ENCODE measurements around the gene TIGD3. TPM values are rescaled to one million over a fixed set of nuclear protein-coding genes. Genes with fewer than 3 reads are reported as not detected.

Gene TIGD3
- 0.32 and 0.33 TPM in 2 replicates for total RNA-seq

GRCh38 chr11:65354265-65355012 lies at the start of gene TIGD3:
Gene TIGD3 (plus strand): TSS chr11:65354751. CDS start chr11:65355809, 1,058 bp downstream.
- DNase-seq (ENCODE audit: low read depth, low spot score), result peak; percentile 75

- no peak for DNase-seq (ENCODE audit: low read depth, low spot score)
Measured at GRCh38 chr11:65305501-65306268, 48.9 kb upstream of the TIGD3 start.

- no peak for DNase-seq (ENCODE audit: low read depth, low spot score)
Measured at GRCh38 chr11:65307298-65308229, 47.0 kb upstream of the TIGD3 start.

GRCh38 chr11:65308281-65308891 lies 46.2 kb upstream of the TIGD3 start:
- DNase-seq (ENCODE audit: low read depth, low spot score), result no peak

- DNase-seq (ENCODE audit: low read depth, low spot score), result no peak
Measured at GRCh38 chr11:65309006-65309405, 45.5 kb upstream of the TIGD3 start.

GRCh38 chr11:65310215-65310614 lies 44.3 kb upstream of the TIGD3 start:
- DNase-seq (ENCODE audit: low read depth, low spot score), result no peak

- DNase-seq (ENCODE audit: low read depth, low spot score), result no peak
Measured at GRCh38 chr11:65310736-65311135, 43.8 kb upstream of the TIGD3 start.

GRCh38 chr11:65311170-65311678 lies 43.3 kb upstream of the TIGD3 start:
- DNase-seq (ENCODE audit: low read depth, low spot score), result no peak

GRCh38 chr11:65314501-65315203 lies 39.9 kb upstream of the TIGD3 start, which contains the start of gene CDC42EP2:
Gene CDC42EP2 (plus strand): TSS chr11:65314866. CDS start chr11:65320899, 6,033 bp downstream.
- DNase-seq (ENCODE audit: low read depth, low spot score), result no peak

GRCh38 chr11:65315204-65315865 lies 39.2 kb upstream of the TIGD3 start:
- DNase-seq (ENCODE audit: low read depth, low spot score), result no peak

GRCh38 chr11:65315866-65316226 lies 38.7 kb upstream of the TIGD3 start:
- DNase-seq (ENCODE audit: low read depth, low spot score), result no peak

GRCh38 chr11:65316227-65317024 lies 38.1 kb upstream of the TIGD3 start:
- no peak for DNase-seq (ENCODE audit: low read depth, low spot score)

- peak; percentile 73 for DNase-seq (ENCODE audit: low read depth, low spot score)
Measured at GRCh38 chr11:65317025-65317786, 37.3 kb upstream of the TIGD3 start.

GRCh38 chr11:65320386-65321075 lies 34.0 kb upstream of the TIGD3 start:
- no peak for DNase-seq (ENCODE audit: low read depth, low spot score)

GRCh38 chr11:65321076-65321475 lies 33.5 kb upstream of the TIGD3 start:
- no peak for DNase-seq (ENCODE audit: low read depth, low spot score)

- DNase-seq (ENCODE audit: low read depth, low spot score), result no peak
Measured at GRCh38 chr11:65321828-65322485, 32.6 kb upstream of the TIGD3 start.

- no peak for DNase-seq (ENCODE audit: low read depth, low spot score)
Measured at GRCh38 chr11:65323813-65324212, 30.7 kb upstream of the TIGD3 start.

Measured in pulmonary artery endothelial cell (primary cell).